Midbrain (tissue), 1 donor: ENCODE results near the gene PLPP2.
"Not testable (repeated sequence)": the region's sequence is repeated elsewhere in the genome, so short reads cannot be mapped to it uniquely, and the experiment has no call there.

Source experiments
- DNase-seq: peaks from one replicate; lab custom pipeline; 2025; lab: John Stamatoyannopoulos, UW

The PLPP2 gene

DNA sequence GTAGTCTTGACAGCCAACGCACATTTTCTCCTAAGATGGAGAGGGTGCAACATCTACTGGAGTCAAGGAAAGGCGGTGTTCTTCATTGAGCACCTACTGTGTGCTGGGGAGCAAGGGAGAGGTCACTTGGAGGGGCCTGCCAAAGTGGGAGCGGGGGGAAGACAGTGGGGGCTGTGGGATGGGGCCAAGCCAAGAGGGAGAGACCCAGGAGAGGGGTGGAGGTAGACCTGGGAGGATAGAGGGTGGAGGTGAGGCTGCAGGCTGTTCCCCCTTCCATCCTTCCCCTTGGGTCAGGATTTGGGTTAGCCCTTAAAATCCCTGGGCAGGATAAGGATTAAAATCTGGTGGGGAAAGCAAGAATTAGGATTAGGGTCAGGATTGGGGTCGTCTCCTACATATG is 1.7 kb upstream of the PLPP2 start:
- DNase-seq, result no peak

DNA sequence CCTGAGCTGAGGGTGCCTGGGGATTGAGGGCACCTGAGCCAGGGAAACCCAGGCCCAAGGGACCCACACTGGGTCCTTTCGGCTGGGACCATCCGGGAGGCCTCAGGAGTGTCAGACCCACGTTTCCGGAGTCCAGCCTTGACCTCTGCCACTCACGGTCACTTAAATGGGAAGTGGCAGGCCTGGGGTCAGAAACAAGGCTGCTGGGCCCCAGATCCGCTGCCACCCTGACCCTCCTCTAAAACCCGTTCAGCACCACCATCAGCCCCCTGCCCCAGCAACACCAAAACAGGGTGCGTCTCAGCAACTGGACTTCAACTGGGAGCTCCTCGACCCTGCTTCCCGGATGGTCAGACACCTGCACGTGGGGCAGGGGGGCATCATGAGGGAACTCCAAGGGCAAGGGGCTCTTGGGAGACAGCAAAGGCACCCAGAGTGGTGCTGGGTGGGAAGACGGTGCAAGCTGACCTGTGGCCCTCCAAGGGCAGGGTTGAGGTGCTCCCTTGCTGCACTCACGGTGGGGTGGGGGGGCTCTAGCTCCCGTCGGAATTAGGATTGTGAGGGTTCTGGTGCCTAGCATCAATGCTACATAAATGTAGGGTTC is 1.2 kb upstream of the PLPP2 start:
- DNase-seq, result no peak

DNA sequence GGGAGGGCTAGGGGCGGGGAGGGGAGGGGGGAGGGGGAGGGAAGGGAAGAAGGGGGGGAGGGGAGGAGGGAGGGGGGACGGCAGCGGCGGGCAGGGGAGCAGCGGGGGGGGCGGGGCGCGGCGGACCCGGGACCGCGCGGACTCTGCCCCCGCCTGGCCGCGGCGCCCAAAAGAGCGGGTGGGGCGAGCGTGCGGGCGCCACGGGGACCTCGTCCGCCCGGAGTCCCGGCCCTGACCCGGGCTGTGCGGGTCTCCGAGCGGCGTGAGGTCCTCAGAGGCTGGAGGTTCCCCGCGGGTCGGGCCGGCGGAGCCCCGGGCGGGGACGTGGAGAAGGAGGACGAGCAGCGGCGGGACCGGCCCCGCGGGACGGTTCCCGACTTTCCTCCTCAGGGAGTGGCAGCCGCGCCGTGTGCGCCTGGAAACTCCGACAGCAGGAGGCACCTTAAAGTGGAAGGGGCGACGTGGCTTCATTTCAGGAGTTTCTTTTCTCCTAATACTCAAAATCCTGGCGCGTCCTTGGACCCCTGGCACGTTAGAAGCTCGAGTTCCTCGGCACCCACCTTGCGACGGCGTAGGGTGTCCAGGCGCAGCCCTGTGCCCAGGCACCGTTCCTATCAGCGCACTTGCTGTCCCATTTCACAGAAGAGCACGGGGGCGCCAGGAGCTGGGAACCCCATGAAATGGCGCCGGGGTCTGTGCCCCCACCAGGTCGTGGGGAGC is 518 bp upstream of the PLPP2 start:
- no peak for DNase-seq

DNA sequence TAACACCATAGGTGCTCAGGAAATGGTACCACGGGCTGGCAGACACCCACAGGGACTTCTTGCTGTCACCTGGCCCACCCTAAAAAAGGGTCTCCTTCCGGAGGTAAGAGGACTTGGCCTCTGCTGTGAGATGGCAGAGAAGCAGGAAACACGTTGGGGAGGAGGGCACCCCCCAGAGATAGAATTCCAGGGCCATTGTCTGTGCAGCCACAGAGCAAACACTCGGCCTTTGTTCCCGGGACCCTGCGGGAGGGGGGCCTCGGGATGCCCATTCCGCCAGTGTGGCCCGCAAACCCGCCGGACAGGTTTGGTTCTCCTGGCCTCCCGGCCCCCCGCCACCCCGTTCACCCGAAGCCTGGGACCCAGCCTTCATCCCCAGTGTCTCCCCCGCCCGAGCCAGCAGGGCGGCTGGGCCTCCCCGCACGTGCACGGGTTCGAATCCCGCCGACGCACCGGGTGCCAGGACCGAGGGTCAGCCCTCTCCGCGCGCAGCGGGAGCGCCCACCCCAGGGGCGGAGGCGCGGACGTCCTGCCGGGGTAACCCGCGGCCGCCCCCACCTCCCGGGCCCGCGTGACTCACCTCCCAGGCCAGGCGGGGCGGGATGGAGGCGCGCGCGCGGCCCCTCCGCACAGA is 714 bp downstream of the PLPP2 start:
- peak; percentile 85 for DNase-seq

DNA sequence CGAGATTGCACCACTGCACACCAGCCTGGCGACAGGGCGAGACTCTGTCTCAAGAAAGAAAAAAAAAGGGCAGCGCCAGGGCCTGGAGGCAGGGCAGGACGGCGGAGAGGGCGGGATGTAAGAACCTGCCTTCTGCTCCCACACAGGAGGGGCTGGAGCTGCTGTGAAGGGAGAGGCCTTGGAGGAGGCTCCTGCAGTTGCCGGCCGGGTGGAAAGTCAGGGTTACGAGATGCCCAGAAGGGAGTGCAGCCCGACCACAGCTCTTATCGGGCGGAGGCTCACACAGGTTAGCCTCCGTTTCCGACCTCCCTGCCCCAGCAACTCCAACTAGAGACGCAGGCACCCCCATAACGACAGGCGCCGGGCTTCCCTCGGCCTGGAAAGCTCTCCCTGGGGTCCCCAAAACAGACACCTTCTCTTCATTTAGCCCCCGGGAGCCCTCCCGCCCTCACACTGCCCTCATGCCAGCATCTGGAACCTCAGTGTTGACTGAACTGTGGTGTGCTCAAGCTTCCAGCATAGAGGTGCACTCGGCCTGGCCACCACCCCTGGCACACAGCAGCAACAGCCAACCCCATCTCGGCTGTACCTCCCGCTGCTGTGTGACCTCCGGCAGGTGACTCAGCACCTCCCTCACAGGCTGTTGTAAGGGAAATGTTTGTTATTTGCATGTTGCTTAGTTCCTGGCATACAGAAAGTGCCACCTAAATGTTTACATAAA is 1.4 kb downstream of the PLPP2 start:
- no peak for DNase-seq

DNA sequence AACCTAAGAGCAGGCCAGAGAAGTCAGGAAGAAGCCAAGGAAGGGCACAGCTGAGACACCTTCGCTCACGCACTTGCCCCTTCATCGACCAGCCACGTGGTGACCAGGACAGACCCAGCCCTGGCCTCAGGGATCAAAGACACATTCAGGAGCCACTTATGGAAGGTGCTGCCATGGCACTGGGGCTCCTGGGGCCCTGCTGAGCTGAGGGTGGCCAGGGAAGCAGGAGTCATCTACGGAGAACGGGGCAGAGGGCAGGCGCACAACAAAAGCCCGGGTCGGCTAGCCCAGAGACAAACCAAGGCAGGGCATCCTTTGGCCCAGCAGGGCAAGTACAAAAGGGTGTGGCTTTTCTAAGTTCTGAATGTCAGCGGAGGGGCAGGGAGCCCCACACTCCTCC is 2.3 kb downstream of the PLPP2 start:
- DNase-seq, result no peak

DNA sequence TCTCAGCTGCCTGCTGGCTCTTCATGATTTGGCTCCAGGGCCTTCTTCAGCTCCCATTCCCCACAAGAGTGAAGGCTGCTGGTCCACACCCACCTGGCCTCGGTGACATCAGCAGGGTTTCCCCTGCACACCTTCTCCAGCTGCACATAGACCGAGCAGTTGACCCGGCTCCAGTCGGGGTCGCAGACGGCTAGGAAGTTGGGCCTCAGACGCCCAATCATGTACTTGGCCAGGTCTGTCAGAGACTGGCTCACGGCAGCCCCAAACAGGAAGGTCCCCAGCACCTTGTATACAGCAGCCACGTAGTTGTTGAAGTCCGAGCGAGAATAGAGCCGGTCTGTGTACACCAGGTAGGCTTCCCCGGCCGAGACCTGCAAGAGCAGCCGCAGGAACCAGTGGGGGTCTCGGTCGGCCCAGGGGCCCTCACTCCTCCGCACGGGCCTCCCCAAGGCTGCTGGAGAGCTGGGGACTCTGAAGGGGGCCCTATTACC is 3.8 kb downstream of the PLPP2 start:
- DNase-seq, result no peak

DNA sequence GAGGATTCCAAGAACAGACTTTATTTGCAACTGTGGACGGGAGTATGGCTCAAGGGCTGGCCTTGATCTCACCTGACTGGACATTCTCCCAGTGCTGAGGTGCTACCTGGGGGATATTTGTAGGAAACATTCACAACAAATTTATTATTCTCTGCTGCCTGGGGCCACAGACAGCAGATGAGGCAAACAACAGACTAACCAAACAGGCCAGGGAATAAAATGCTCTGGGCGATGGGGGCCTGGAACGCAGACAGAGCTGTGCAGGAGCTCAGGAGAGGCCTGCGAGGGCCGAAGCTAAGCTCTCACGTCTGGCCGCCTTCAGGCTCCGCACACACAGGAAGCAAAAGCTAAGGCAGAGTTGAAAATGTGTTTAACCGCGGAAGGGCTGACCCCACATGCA is 7.8 kb downstream of the PLPP2 start:
- DNase-seq, result no peak

DNA sequence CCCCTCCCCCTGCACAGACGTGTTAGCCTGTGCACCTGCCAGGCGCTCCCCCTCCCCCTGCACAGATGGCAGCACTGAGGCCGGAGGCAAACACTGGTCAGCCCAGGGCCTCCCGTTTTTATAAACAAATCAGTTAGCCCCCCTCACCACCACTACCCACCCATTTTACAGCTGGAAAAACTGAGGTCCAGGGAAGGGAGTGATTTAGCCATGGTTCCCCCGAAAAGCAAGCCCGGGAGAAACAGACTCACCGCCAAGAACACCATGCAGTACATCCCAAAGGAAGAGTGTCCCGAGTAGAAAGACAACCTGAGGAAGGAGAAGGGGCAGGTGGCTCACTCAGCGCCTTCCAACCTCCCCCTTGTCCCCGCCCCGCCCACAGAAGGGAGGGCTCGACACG is 8.7 kb downstream of the PLPP2 start:
- no peak for DNase-seq

DNA sequence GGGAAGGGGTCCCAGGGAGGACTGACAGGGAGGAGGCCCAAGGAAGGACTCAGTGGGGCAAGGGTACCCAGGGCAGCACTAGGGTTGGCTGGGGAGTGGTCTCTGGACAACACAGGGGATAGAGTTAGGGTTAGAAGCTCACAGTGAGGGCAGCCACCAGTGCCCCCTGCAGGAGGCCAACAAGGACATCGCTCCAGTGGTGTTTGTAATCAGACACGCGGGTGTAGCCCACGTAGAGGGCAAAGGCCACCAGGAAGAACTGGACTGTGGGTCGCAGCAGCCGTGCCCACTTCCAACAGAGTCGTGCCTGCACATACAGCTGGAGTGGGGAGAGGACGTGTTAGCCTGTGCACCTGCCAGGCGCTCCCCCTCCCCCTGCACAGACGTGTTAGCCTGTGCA is 9.2 kb downstream of the PLPP2 start:
- no peak for DNase-seq

DNA sequence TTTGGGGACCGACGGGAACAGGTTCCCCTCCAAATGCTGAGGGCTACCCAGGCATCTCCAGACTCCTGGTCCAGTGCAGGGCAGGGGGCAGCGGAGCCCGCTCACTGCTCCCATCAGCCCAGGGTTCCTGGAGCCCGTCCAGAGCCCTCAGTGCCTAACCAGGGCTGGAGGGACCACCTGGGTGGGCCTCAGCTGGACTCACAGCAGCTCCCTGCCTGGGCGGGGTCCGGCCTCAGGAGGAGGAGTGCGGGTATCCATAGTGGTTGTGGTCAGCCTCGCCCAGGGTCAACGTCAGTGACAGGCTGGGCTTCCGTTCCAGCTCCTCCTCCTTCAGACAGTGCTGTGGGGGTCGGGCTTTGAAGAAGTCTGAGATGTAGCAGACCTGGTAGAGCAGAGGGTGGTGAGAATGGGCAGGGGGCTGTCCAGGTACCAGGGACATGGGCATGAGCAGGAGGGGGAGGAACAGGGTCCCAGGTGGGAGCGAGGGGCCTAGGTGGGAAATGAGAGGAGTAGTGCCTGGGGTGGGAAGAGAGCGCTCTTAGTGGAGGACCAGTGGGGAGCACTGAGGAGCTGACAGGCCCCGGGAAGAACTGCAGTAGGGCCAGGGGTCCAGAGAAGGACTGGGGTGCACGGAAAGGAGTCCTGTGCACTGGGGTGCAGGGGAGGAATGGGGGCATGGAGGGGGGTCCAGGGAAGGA is 9.9 kb downstream of the PLPP2 start:
- DNase-seq, result no peak

DNA sequence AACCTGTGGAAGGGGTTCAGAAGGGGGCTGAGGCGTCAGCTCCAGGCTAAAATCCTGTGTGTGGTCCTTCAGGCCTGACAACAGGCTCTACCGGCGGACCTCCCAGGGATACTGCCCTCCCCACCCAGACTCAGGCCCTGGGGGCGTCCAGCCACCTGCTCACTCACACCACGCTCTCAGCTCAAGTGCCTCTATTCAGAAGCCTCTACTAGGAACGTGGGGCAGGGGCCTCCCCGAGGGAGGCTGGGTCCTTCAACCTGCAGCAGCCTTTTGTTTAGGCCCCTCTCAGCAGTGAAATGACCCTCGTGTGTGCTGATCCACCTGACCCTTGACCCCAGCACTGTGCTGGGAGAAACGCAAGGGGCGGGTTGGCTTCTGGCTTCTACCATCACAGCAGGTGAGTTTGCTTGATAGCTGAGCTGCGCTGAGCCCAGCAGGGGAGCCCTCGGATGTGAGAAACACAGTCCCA is 10.6 kb downstream of the PLPP2 start:
- no peak for DNase-seq

DNA sequence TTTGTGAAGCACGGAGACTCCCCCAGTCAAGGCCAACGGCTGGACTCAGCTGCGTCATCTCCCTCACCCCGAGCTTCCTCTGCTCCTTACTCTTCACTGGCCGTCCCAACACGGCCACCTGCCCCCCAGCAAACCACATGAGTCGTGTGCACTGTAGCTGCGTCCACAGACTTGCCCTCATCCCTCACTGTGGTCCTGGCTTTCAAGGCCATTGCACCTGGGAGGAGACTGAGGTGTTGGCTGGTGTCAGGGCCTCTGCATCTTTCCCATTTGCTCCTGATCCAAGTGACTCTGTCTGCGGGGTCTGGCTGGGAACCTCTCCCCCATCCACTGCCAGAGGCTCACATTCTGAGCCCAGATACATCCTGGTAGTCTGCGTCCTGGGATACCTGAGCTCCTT is 11.5 kb downstream of the PLPP2 start:
- no peak for DNase-seq

DNA sequence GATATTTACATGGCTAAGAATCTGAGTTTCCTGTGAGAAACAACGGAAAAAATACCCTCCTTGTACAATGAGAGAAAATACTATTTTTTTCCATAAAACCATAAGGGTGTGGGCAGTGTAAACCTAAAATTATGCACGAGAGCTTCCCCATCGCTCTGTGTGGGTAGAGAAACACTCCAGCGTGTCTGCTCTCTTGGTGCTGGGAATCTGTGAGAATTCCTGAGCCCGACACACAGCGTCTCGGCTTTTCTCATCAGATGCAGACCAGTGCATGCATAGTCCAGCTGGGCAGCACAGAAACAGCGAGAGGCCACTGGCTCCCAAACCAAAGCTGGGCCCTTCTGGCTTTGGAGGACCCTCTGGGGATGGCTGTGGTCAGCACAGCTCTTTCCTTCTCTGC is 12.0 kb downstream of the PLPP2 start:
- DNase-seq, result no peak

DNA sequence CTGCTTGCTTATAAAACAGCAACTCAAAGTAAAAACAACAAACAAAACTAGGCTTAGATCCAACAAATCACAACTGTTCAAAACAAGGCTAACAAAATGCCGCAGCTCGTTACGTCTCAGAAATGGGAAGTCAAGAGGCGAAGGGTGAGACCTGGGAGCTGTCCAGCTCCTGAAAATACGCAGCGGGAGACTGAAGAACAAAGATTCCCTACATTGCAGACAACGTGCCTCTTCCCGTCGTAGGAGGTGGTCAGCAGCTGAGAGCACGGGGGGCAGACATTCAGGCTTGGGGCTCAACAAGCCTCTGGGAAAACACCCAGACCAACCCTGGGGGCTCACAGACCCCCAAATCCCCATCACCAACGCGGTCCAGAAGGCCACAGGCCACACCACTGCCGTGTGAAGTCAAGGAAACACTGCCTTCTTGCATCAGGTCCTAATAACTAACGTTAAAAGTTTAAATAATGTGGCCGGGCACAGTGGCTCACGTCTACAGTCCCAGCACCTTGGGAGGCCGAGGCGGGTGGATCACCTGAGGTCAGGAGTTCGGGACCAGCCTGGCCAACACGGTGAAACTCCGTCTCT is 13.5 kb downstream of the PLPP2 start:
- no peak for DNase-seq

DNA sequence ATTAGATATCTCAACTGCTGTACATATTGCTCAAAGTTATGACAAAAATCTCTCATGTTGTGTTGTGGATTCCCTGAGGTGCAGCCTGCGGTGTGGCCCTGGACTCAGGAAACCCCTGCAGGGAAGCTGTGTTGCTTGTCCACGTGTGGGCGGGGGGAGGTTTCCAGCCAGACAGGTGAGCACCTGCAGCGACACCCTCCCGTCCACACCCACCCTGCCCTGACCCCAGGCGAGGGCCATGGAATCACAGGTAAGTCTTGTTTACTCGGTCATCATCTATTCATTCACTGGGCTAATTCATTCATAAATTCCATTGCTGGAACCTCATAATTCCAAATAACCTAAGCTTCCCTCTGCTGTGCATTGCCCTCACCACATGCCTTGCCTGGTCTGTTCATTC is 14.1 kb downstream of the PLPP2 start:
- DNase-seq, result no peak

DNA sequence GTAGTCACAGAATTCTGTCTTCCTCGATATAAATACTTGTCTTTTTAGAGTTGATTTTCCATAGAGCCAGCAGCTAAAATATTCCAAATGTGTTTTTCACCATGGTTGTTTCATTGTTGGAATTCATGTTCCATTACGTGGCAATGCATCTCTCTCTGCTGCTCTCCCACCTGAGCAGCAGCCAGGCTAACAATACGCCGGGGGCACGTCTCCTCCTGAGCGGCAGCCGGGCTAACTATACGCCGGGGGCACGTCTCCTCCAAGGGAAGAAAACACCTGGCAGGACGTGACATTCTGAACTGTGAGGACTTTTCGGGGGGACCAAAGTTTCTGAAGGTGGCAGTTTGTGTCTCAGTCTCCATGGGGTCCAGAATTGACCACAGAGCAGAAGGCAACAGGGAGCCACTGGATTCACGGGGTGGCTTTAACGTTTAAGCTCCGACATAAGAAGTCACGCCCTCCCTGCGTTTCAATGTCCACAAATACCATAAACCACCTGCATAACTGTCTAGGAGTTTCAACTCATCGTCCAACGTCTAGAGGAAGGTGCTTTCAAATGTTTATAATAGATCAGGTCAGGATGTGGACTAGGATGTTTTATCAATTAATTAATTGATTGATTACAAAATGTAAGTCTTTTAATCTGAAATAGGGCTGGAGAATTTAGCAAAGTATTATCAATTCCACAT is 15.1 kb downstream of the PLPP2 start:
- no peak for DNase-seq

DNA sequence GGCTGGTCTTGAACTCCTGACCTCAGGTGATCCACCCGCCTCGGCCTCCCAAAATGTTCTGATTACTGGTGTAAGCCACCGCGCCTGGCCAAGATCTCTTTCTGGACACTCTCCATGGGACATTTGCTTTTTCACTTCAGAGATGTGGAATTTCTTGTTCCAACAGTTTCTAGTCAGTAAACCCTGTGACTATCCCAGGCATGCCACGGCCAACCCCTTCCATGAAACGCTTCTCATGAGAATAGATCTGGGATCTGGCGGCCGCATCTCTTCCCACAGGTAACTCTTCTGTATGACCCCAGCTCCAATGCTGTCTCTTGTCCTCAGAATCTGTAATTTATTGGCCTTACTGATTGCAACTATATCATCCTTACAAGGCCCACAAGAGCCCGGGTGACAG is 16.2 kb downstream of the PLPP2 start:
- no peak for DNase-seq

DNA sequence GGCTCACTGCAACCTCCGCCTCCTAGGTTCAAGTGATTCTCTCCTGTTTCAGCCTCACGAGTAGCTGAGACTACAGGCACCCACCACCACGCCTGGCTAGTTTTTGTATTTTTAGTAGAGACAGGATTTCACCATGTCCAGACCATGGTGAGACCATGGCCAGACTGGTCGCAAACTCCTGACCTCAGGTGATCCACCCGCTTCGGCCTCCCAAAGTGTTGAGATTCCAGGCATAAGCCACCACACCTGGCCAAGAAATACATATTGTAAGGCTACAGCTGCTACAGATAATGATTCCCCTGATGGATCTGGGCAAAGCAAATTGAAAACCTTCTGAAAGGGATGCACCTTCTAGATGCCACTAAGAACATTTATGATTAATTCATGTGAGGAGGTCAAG is 17.8 kb downstream of the PLPP2 start:
- DNase-seq, result no peak

DNA sequence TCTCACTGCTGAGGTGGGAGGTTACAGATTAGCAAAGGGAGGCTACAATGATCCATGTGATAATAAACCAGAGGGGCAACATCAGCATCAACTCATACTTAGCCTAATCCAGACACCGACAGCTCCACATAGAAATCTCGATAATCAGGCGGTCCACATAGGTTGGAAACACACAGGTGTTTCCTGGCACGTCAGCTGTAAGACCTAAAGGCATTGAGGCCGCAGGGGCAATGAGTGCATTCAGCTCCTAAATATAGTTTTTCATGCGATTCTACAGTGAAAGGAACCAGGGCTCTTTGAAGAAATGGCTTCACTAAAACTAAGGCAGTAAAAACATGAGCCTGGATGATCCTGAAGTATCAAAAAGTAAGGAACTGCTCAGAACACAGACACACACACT is 19.3 kb downstream of the PLPP2 start:
- DNase-seq, result no peak

DNA sequence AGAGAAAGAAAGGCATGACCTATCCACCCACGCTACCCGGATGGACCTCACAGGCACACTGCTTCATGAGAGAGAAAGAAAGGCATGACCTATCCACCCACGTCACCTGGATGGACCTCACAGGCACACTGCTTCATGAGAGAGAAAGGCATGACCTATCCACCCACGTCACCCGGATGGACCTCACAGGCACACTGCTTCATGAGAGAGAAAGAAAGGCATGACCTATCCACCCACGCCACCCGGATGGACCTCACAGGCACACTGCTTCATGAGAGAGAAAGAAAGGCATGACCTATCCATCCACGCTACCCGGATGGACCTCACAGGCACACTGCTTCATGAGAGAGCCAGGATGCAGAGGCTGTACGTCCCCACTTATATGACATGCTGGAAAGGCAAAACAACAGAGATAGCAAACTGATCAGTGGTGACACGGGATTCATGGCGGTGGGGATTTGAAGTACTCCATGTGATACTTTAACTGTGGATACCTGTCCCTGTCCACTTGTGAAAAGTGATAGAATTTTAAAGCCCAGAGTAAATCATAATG is 20.4 kb downstream of the PLPP2 start:
- not testable (repeated sequence) for DNase-seq
